Stimulated activated CD8-positive, alpha-beta memory T cell treated with anti-CD3 and anti-CD28 coated beads, Interleukin-7, amount 100 ng/mL, for 1 hour (primary cell): ENCODE data around the gene BIK.

Experiments used
- DNase-seq, 2 donors: peaks; one replicate each; pipeline ENCODE4 v3.0.0-alpha.2; 2020; ENCODE audit warnings: low read depth in 2 of 2

BIK gene

GRCh38 chr22:43162412-43163150 is 52.0 kb downstream of the BIK start:
- no peak for DNase-seq

GRCh38 chr22:43163241-43163795 is 52.8 kb downstream of the BIK start:
- DNase-seq, result no peak

GRCh38 chr22:43164636-43165035 is 54.1 kb downstream of the BIK start:
- no peak for DNase-seq

GRCh38 chr22:43166132-43166930 is 55.8 kb downstream of the BIK start:
- no peak for DNase-seq

DNA sequence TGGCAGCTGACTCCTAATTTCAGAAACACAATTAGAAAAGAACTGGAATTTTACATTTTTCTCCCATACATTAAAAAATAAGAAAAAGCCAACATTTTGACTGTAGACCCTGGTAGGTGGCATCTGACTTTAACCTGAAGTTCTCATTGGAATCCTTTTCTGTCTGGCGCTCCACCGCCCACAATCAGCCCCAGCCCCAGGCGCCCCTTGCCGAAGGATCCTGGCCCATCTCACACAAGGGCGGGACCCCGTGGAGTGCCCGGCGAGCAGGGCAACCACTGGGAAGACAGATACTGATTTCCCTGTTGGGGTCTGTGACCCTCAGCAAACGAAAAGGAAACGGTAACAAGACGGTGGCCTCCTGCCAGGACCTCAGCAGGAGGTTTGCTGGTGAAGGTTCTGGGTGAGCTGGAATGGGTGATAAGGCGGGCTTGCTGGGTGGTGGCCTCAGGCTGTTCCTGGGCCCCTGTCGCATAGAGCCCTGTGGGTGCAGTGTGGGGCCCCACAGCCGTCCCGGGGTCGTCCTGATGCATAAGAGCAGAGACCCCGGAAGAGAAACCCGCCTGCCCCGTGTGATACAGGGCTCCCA is 56.5 kb downstream of the BIK start:
- no peak for DNase-seq

DNA sequence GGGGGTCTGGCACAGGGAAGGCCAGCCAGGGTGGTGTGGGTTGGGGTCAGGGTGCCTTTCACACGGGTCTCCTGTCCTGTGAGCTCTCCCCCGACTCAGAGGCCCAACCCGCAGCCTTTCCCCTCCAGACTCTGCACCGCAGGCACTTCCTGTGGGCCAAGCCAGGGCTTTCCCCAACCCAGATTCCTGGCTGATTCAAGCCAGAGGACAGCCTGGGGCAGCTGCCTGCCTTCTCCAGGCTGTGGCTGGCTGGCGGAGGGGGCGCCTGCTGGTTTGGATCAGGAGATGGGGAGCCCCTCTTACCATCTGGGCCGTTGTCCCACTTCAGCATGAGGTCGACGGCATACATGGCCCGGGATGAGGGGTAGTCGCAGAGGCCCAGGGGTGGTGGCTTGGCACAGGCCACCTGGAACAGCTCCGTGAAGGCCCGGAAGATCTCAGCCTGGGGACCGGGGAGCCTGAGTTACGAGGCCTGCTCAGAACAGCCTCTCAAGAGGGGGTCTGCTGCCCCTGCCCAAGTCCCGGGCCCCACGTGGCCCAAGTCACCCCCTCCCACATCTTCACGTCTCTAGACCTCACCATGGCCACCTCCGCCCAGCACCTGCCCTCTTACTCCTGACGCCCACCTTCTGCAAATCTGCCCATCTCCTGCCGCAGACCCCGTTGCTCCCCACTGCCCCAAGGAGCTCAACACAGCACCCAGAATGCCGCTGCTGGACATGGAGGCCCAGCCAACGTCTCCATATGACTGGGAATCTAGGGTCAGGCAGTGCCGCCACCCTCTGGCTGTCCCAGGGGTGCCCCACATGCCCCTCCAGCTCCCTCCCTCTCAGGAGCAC is 58.1 kb downstream of the BIK start:
- DNase-seq, result no peak

- DNase-seq, result no peak
Measured at GRCh38 chr22:43169310-43170130, 59.0 kb downstream of the BIK start.

DNA sequence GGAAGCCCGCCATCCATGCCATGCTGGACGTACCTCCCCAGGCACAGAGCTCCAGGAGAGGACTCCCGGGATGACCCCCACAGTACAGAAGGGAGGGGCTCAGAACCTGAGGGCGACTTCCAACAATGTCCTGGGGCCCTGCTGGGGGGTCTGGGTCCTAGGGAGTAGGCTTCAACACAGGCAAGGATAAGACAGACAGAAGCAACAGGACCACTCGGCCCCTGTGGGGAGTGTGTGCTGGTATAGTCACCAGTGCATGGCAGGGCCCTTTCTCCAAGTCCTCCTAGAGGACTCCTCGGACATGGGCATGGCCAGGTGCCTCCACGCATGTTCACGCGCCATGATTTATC is 59.6 kb downstream of the BIK start:
- no peak for DNase-seq

GRCh38 chr22:43171019-43171491 is 60.5 kb downstream of the BIK start:
- no peak for DNase-seq

DNA sequence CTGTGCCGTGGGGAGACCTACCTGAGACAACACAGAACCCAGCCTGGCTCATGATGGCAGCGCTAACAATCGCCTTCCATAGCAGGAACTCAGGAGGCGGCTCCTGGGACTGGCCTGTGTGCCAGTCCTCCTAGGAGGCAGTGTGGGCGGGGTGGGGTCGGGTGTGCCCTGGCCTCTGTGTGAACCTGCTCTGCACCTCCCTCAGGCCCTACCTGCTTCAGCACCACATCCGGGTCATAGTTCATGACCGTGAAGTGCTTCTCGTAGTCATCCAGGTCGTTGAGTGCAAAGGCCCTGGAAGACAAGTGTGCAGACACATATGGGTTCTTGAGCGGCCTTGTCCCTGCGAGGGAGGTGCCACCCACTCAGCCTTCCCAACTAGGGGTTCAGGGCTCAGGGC is 61.1 kb downstream of the BIK start:
- DNase-seq, result no peak

GRCh38 chr22:43172191-43172590 is 61.6 kb downstream of the BIK start:
- DNase-seq, result no peak

- no peak for DNase-seq
Measured at GRCh38 chr22:43173566-43173965, 63.0 kb downstream of the BIK start.

DNA sequence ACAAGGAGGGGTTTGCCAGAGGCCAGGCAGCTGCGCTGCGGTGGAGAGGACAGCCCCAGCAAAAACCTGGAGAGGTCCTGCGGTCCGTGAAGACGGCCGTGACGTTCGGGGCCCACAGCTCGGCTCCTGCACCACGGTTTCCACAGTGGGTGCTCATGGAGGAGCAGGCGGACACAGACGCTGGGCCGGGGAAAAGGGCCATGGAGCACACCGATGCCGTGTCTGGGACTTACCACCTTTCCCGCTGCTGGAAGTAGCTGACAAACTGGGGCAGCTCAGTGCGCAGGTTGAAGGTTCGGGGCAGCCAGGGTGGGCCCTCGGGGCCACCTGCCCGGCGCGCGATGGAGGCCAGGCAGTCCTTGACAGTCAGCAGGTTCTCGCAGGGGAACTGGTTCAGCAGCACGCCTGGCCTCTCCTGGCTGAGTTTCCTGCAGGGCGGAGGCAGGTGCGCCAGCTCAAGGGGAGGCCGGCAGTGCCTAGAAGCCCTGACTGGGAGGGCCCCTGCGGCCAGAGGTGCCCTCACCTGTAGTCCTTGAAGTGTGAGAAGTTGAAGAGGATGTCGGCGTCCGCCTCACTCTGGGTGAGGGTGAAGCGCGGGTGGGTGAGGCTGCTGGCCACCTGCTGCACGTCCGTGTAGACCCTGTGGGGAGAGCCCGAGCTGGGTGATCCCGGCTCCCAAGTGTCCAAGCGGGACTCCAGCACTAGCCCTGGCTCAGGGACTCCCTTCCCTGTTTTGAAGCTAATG is 63.6 kb downstream of the BIK start:
- no peak for DNase-seq

DNA sequence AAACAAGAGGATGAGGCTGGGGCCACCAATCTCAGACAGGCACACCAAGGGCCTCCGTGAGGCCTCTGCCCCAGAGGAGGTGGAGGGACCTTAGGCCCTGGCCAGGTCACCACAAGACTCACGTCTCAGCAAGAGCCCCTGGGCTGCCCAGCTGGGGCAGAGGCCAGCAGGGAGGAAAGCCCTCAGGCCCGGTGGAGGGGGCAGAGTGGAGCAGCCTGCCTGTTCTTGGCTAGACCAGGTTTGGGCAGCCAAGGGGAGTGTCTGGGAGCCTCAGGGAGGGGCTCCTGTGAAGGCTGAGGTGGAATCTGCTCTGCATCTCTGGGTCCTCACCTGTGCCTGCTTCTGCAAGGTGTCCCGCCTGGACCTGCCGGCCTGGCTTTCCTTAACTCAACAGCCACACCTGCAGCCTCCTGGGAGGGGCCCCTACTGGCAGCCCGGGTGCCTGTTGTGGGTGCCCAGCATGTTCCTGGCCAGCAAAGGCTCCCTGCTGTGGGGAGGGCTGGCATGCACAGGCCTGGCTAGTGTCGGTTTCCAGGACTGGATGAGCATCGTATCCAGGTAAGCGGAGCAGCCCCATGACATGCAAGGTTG is 64.5 kb downstream of the BIK start:
- no peak for DNase-seq

- no peak for DNase-seq
Measured at GRCh38 chr22:43176090-43176489, 65.5 kb downstream of the BIK start.

DNA sequence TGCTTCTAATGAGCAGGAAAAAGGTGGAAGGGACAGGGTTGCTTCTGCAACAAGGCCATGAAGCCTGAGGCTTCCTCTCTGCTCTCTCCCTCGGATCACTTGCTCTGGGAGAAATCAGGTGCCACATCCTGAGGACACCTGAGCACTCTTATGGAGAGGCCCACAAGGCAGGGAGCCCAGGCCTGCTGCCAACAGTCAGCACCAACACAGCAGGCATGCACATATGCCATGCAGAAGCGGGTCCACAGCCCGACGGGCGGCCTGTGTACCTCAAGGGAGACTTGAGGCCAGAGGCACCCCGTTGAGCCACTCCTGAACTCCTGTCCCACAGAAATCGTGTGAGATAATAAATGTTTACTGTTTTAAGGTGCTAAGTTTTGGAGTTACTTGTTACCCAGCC is 66.9 kb downstream of the BIK start:
- DNase-seq, result no peak
